ENCODE data around the gene TRMT44. TPM values are rescaled to one million over a fixed set of nuclear protein-coding genes. Genes with fewer than 3 reads are reported as not detected.

TRMT44 gene
- total RNA-seq, 1 experiment from 2014 or later = 23.4 TPM

DNA sequence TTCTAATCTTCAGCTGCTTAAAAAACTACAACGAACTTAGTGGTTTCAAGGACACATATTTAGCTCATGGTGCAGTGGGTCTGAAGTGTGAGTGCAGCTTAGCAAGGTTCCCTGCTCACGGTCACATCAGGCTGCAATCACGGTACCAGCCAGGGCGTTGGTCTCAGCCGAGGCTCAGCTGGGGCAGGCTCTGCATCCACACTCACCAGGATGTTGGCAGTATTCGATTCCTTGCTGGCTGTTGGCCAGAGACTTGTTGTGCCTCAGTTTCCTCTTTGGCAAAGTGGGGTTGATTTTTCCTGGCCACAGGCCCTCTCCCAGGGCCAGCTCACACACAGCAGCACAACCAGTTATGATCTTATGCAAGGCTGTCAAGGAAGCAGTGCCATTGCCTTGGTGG lies 61.8 kb downstream of the TRMT44 start:
- DNase-seq = no peak
- ChIA-PET POLR2A (no interaction called here), CTCF (no interaction called here)
- Histone ChIP-seq H3K27me3 (replicated peaks; ENCODE audit: control insufficient read depth, insufficient read depth, low read length) (no peaks in the 10 kb centered on the region), H3K4me3 (ENCODE audit: low read depth, low read length) (no peak overlapping the region), H3K9me3 (no peaks in the 10 kb centered on the region), H3K4me1 (no peaks in the 10 kb centered on the region), H3K36me3 (ENCODE audit: control insufficient read depth, insufficient read depth, low read length) (no peaks in the 10 kb centered on the region)
- H3K9me3 Mint-ChIP-seq (ENCODE audit: unreplicated experiment) = peaks cover 10% of the 10 kb centered on the region
- TF ChIP-seq CTCF (IDR thresholded peaks at IDR 0.05; ENCODE audit: insufficient read depth in 1 of 2, low read depth in 1 of 2, low read length in 1 of 2, severe bottlenecking in 1 of 2, unreplicated experiment in 1 of 2) = no peak
- H3K36me3 Mint-ChIP-seq (ENCODE audit: insufficient read depth, unreplicated experiment) = no peaks in the 10 kb centered on the region
- H3K4me1 Mint-ChIP-seq (ENCODE audit: low read depth, unreplicated experiment) = no peaks in the 10 kb centered on the region
- BruUV-seq (replicated peaks) = no TSS peak
- no peak overlapping the region for H3K4me3 Mint-ChIP-seq (ENCODE audit: unreplicated experiment)
- no peak overlapping the region for H3K27ac Mint-ChIP-seq (ENCODE audit: unreplicated experiment)
- no peaks in the 10 kb centered on the region for H3K27me3 Mint-ChIP-seq (ENCODE audit: insufficient read depth, unreplicated experiment)
- intact Hi-C loops (cut with micrococcal nuclease; ENCODE audit: unreplicated experiment) = no loop called here

DNA sequence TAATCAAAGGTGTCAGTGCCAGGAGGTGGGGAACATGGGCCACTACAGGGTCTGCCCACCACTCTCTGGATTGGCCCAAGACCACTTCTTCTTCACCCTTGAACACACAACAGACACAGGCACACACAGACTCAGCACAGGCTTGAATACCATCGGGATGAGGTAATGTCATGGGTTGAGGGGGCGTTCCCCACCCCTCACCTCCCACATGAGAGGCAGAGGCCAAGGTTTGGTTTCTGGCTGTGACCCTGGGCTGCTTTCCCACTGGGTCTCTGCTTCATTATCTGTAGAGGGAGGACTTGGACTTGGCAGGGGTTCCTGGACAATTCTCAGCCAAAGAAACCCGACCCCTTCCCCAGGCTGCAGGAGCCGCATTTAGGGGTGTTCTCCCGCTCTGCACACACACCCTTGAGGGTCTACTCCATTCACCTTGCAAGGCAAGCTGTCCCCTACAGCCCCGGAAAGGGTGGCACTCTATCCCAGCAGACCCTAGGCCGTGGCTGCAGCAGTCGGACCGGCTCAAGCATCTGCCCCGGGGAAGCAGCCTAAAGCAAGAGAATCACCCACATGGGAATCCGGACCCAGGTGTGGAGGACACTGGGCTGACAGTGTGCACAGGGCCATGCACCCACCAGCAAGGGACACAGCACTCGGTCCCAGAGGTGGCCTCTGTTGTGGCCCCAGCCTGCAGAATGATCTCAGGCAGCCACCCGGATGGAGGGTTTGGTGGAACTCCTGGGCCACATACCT lies 62.4 kb downstream of the TRMT44 start:
- no peaks in the 10 kb centered on the region for H3K4me1 ChIP-seq
- H3K9me3 ChIP-seq = no peaks in the 10 kb centered on the region
- DNase-seq = no peak
- H3K36me3 Mint-ChIP-seq (ENCODE audit: insufficient read depth, unreplicated experiment) = no peaks in the 10 kb centered on the region
- H3K4me3 Mint-ChIP-seq (ENCODE audit: unreplicated experiment) = no peak overlapping the region
- TF ChIP-seq CTCF (IDR thresholded peaks at IDR 0.05; ENCODE audit: insufficient read depth in 1 of 2, low read depth in 1 of 2, low read length in 1 of 2, severe bottlenecking in 1 of 2, unreplicated experiment in 1 of 2) = no peak
- H3K4me1 Mint-ChIP-seq (ENCODE audit: low read depth, unreplicated experiment) = no peaks in the 10 kb centered on the region
- no peak overlapping the region for H3K4me3 ChIP-seq (ENCODE audit: low read depth, low read length)
- H3K9me3 Mint-ChIP-seq (ENCODE audit: unreplicated experiment) = peaks cover 3% of the 10 kb centered on the region
- ChIA-PET POLR2A (no interaction called here), CTCF (no interaction called here)
- no peaks in the 10 kb centered on the region for H3K27me3 Mint-ChIP-seq (ENCODE audit: insufficient read depth, unreplicated experiment)
- no peaks in the 10 kb centered on the region for H3K36me3 ChIP-seq (ENCODE audit: control insufficient read depth, insufficient read depth, low read length)
- intact Hi-C loops (cut with micrococcal nuclease; ENCODE audit: unreplicated experiment) = no loop called here
- no peak overlapping the region for H3K27ac Mint-ChIP-seq (ENCODE audit: unreplicated experiment)
- H3K27me3 ChIP-seq (replicated peaks; ENCODE audit: control insufficient read depth, insufficient read depth, low read length) = no peaks in the 10 kb centered on the region
- no TSS peak for BruUV-seq (replicated peaks)

- POLR2A ChIA-PET = no interaction called here
- no peaks in the 10 kb centered on the region for H3K9me3 ChIP-seq
- CTCF ChIA-PET = no interaction called here
- intact Hi-C loops (cut with micrococcal nuclease; ENCODE audit: unreplicated experiment) = no loop called here
- no peak overlapping the region for H3K27ac Mint-ChIP-seq (ENCODE audit: unreplicated experiment)
- H3K4me3 ChIP-seq (ENCODE audit: low read depth, low read length) = no peak overlapping the region
- no peak overlapping the region for H3K4me3 Mint-ChIP-seq (ENCODE audit: unreplicated experiment)
- no peaks in the 10 kb centered on the region for H3K4me1 ChIP-seq
- H3K9me3 Mint-ChIP-seq (ENCODE audit: unreplicated experiment) = no peaks in the 10 kb centered on the region
- no peaks in the 10 kb centered on the region for H3K4me1 Mint-ChIP-seq (ENCODE audit: low read depth, unreplicated experiment)
- no peak for TF ChIP-seq CTCF (IDR thresholded peaks at IDR 0.05; ENCODE audit: insufficient read depth in 1 of 2, low read depth in 1 of 2, low read length in 1 of 2, severe bottlenecking in 1 of 2, unreplicated experiment in 1 of 2)
- H3K27me3 ChIP-seq (replicated peaks; ENCODE audit: control insufficient read depth, insufficient read depth, low read length) = no peaks in the 10 kb centered on the region
- H3K27me3 Mint-ChIP-seq (ENCODE audit: insufficient read depth, unreplicated experiment) = no peaks in the 10 kb centered on the region
- DNase-seq = no peak
- no peaks in the 10 kb centered on the region for H3K36me3 Mint-ChIP-seq (ENCODE audit: insufficient read depth, unreplicated experiment)
- no TSS peak for BruUV-seq (replicated peaks)
- H3K36me3 ChIP-seq (ENCODE audit: control insufficient read depth, insufficient read depth, low read length) = no peaks in the 10 kb centered on the region
Observed at GRCh38 chr4:8503801-8504200, 63.2 kb downstream of the TRMT44 start.
